Stomach (tissue), 4 donors: ENCODE measurements around the gene SERPINB10.

Source experiments
- CTCF ChIP-seq, 7 experiments: fragments of 450-650 bp in 4 of 7; fragments of 200-600 bp in 3 of 7; sonication (generic) in 3 of 7; IDR thresholded peaks; one replicate each; pipeline ENCODE4 v1.5.1; 2016 to 2019; ENCODE audit warnings: antibody characterized with exemption in 7 of 7, control low read depth in 2 of 7, mild to moderate bottlenecking in 1 of 7
- EP300 ChIP-seq: sonication (generic); formaldehyde crosslinking; IDR thresholded peaks from one replicate; pipeline ENCODE4 v1.6.1; 2017; ENCODE audit warnings: antibody characterized with exemption

GRCh38 chr18:63868546-63868945, 39.2 kb upstream of the SERPINB10 start:
- TF ChIP-seq CTCF (IDR thresholded peaks at IDR 0.05) (no peak), EP300 (no peak)
